ENCODE data around the gene ASGR2.

GRCh38 chr17:7112510-7113108 is 2.0 kb downstream of the ASGR2 start:
- TF ChIP-seq CTCF (IDR thresholded peaks at IDR 0.05) (no peak), POLR2A (IDR thresholded peaks at IDR 0.05; ENCODE audit: low read depth) (no peak), POLR2AphosphoS5 (IDR thresholded peaks at IDR 0.05) (no peak)

Data from esophagus muscularis mucosa (tissue), 3 donors.